A549 treated with ZK216348 at 1 μM for 4 hours (cell line): ENCODE data around the gene KLK1. TPM values are rescaled to one million over a fixed set of nuclear protein-coding genes. Genes with fewer than 3 reads are reported as not detected.

Experiments
- total RNA-seq: library from RNA; stranded (reverse); fragments of 200-300 nt; extraction: Qiagen RNA extraction; gene quantifications from 5 replicates; pipeline ENCODE4 v1.2.3, GENCODE V29; 2022; ENCODE audit warnings: low read depth

The KLK1 gene
- total RNA-seq: 0.15 TPM in 1 of 5 replicates, not detected in the others

GRCh38 chr19:50823389-50824042, at the start of gene KLK1:
KLK1 (minus strand) TSS chr19:50823787; CDS start chr19:50823748, 39 bp downstream.

GRCh38 chr19:50873056-50873455, 49.5 kb upstream of the KLK1 start, which contains the start of gene KLK2:
KLK2 (plus strand) TSS chr19:50873439; CDS start chr19:50873474, 35 bp downstream.

GRCh38 chr19:50854636-50855410, 31.2 kb upstream of the KLK1 start, which contains the start of gene KLK3:
KLK3 (plus strand) TSS chr19:50854915; CDS start chr19:50854956, 41 bp downstream.

GRCh38 chr19:50833117-50833801, 9.7 kb upstream of the KLK1 start, which contains the start of gene KLK15:
KLK15 (minus strand) TSS chr19:50833574; CDS start chr19:50831492, 2,082 bp downstream.

GRCh38 chr19:50790396-50790795, 33.2 kb downstream of the KLK1 start, which contains the start of gene ACP4:
ACP4 (plus strand) TSS chr19:50790415; CDS start chr19:50790415, 0 bp downstream.

GRCh38 chr19:50770164-50770563, 53.4 kb downstream of the KLK1 start, which contains the start of gene GPR32:
GPR32 (plus strand) TSS chr19:50770464; CDS start chr19:50770601, 137 bp downstream.

Other genes with a start within 250 kb of the KLK1 start
- 0.39 to 0.93 TPM (median 0.66 TPM) in 5 replicates for gene SYT3, start 183.9 kb downstream of the KLK1 start, total RNA-seq
- 3.9 to 12.5 TPM (median 10.5 TPM) in 5 replicates for gene C19orf81, start 174.3 kb downstream of the KLK1 start, total RNA-seq
- gene SHANK1, start 104.0 kb downstream of the KLK1 start, total RNA-seq: 0.06 to 0.95 TPM (median 0.19 TPM) in 5 replicates
- gene CLEC11A, start 100.4 kb downstream of the KLK1 start, total RNA-seq: 5.1 to 11.7 TPM (median 9.1 TPM) in 5 replicates
- gene GPR32, start 53.3 kb downstream of the KLK1 start, total RNA-seq: not detected in 5 replicates
- gene ACP4, start 33.4 kb downstream of the KLK1 start, total RNA-seq: not detected in 5 replicates
- gene KLK15, start 9.8 kb upstream of the KLK1 start, total RNA-seq: not detected in 5 replicates
- not detected in 5 replicates for gene KLK3, start 31.1 kb upstream of the KLK1 start, total RNA-seq
- gene KLK2, start 49.7 kb upstream of the KLK1 start, total RNA-seq: 0.27 TPM in 1 of 5 replicates, not detected in the others
- 0.41 TPM in 1 of 5 replicates, not detected in the others for gene KLK4, start 87.6 kb upstream of the KLK1 start, total RNA-seq
- gene KLK5, start 129.3 kb upstream of the KLK1 start, total RNA-seq: not detected in 5 replicates
- 0.22 to 1.1 TPM (median 0.66 TPM) in 5 replicates for gene KLK6, start 145.8 kb upstream of the KLK1 start, total RNA-seq
- not detected in 5 replicates for gene KLK7, start 160.1 kb upstream of the KLK1 start, total RNA-seq
- gene KLK8, start 177.8 kb upstream of the KLK1 start, total RNA-seq: not detected in 5 replicates
- gene KLK10, start 195.9 kb upstream of the KLK1 start, total RNA-seq: 0.20 to 0.60 TPM (median 0.50 TPM) in 4 of 5 replicates, not detected in the other
- gene KLK11, start 202.8 kb upstream of the KLK1 start, total RNA-seq: 0.21 TPM in 1 of 5 replicates, not detected in the others
- gene KLK12, start 211.2 kb upstream of the KLK1 start, total RNA-seq: not detected in 5 replicates
- gene KLK13, start 241.3 kb upstream of the KLK1 start, total RNA-seq: 0.31 to 0.38 TPM in 2 of 5 replicates, not detected in the others